ENCODE results near the gene UGCG.

- no peak for TF ChIP-seq CTCF (IDR thresholded peaks at IDR 0.05)
- no peak for TF ChIP-seq POLR2A (IDR thresholded peaks at IDR 0.05)
These were observed 52.3 kb downstream of the UGCG start for GRCh38 chr9:111948951-111949350.

Data from testis (tissue), 2 donors.